SU-DHL-6 (cell line): ENCODE data around the gene HPS4.

Source experiments
- H2AFZ ChIP-seq: fragments of 200-600 bp; sonication (generic); 2 replicates; pipeline ENCODE4 v1.6.1; 2014; ENCODE audit warnings: low read depth, mild to moderate bottlenecking, moderate library complexity, mixed read lengths, antibody characterized with exemption, low read length; ENCODE audit not compliant: severe bottlenecking
- H3F3A ChIP-seq: fragments of 200-600 bp; shearing (Covaris generic); 2 replicates; pipeline ENCODE4 v1.6.0; 2016; ENCODE audit warnings: antibody characterized with exemption, mild to moderate bottlenecking; ENCODE audit not compliant: insufficient read depth
- H3K27ac ChIP-seq: fragments of 200-600 bp; sonication (generic); 2 replicates; pipeline ENCODE4 v1.5.1; 2016; ENCODE audit warnings: low read depth, mild to moderate bottlenecking, low read length, moderate library complexity, mixed read lengths
- H3K27me3 ChIP-seq: fragments of 200-600 bp; sonication (generic), shearing (Covaris generic); 2 replicates; pipeline ENCODE4 v1.6.0; 2014; ENCODE audit warnings: mild to moderate bottlenecking, low read length
- H3K36me3 ChIP-seq: fragments of 200-600 bp; sonication (generic); 2 replicates; pipeline ENCODE4 v1.6.1; 2014; ENCODE audit warnings: mild to moderate bottlenecking, low read length, mixed read lengths
- H3K4me2 ChIP-seq: fragments of 300-600, 200-600 bp; shearing (Covaris generic), sonication (generic); 2 replicates; pipeline ENCODE4 v1.6.0; 2014; ENCODE audit warnings: low read length, low read depth, mild to moderate bottlenecking; ENCODE audit not compliant: poor library complexity, severe bottlenecking
- H3K4me3 ChIP-seq: fragments of 200-600 bp; sonication (generic); 2 replicates; pipeline ENCODE4 v1.5.1; 2014; ENCODE audit warnings: antibody characterized with exemption, low read length, mild to moderate bottlenecking, mixed read lengths; ENCODE audit not compliant: insufficient read depth, poor library complexity, severe bottlenecking
- H3K79me2 ChIP-seq: fragments of 200-600 bp; sonication (generic); 2 replicates; pipeline ENCODE4 v1.6.1; 2014; ENCODE audit warnings: mild to moderate bottlenecking, low read length, moderate library complexity; ENCODE audit not compliant: insufficient read depth
- H3K9ac ChIP-seq: fragments of 200-600 bp; sonication (generic); 2 replicates; pipeline ENCODE4 v1.7.0; 2014; ENCODE audit warnings: mild to moderate bottlenecking, low read length
- H3K9me2 ChIP-seq: fragments of 200-600 bp; sonication (generic); replicated peaks from 2 replicates; pipeline ENCODE4 v1.6.1; 2014; ENCODE audit warnings: low read length; ENCODE audit not compliant: insufficient read depth
- H3K9me3 ChIP-seq: fragments of 200-600 bp; sonication (generic); 2 replicates; pipeline ENCODE4 v1.6.1; 2014; ENCODE audit warnings: low read length, mixed read lengths; ENCODE audit not compliant: insufficient read depth
- H4K20me1 ChIP-seq: fragments of 200-600 bp; sonication (generic); 2 replicates; pipeline ENCODE4 v1.6.1; 2014; ENCODE audit warnings: low read depth, mild to moderate bottlenecking, antibody characterized with exemption, low read length, moderate library complexity, mixed read lengths
- EZH2phosphoT487 ChIP-seq: fragments of 200-600 bp; sonication (generic), shearing (Covaris generic); conservative IDR thresholded peaks from 2 replicates; pipeline ENCODE4 v1.6.1; 2018; ENCODE audit warnings: mild to moderate bottlenecking, antibody characterized with exemption, low read length, moderate library complexity, mixed read lengths
- TF ChIP-seq, protein P1 (sequence below): fragments of 200-600 bp; sonication (generic); IDR thresholded peaks from one replicate; pipeline ENCODE4 v1.5.1; 2017; ENCODE audit warnings: antibody characterized with exemption, mild to moderate bottlenecking, low read length, moderate library complexity; ENCODE audit not compliant: insufficient read depth, poor library complexity, severe bottlenecking

The HPS4 gene

GRCh38 chr22:26480611-26480932 lies 3.0 kb downstream of the HPS4 start:
- TF ChIP-seq EZH2phosphoT487 = no peak
- TF ChIP-seq, protein P1, sequence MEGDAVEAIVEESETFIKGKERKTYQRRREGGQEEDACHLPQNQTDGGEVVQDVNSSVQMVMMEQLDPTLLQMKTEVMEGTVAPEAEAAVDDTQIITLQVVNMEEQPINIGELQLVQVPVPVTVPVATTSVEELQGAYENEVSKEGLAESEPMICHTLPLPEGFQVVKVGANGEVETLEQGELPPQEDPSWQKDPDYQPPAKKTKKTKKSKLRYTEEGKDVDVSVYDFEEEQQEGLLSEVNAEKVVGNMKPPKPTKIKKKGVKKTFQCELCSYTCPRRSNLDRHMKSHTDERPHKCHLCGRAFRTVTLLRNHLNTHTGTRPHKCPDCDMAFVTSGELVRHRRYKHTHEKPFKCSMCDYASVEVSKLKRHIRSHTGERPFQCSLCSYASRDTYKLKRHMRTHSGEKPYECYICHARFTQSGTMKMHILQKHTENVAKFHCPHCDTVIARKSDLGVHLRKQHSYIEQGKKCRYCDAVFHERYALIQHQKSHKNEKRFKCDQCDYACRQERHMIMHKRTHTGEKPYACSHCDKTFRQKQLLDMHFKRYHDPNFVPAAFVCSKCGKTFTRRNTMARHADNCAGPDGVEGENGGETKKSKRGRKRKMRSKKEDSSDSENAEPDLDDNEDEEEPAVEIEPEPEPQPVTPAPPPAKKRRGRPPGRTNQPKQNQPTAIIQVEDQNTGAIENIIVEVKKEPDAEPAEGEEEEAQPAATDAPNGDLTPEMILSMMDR = no peak
- H3K9me2 ChIP-seq = no peaks in the 10 kb centered on the region
- H3K9ac ChIP-seq = peak overlapping the region; percentile 83
- H3K27ac ChIP-seq = peak overlapping the region; percentile 89
- peak overlapping the region; percentile 82 for H3K4me3 ChIP-seq
- H3K36me3 ChIP-seq = no peaks in the 10 kb centered on the region; the same call in 1 of the 2 replicates
- H3K27me3 ChIP-seq = no peaks in the 10 kb centered on the region
- H3K9me3 ChIP-seq = no peaks in the 10 kb centered on the region
- no peak overlapping the region for H2AFZ ChIP-seq
- no peaks in the 10 kb centered on the region for H4K20me1 ChIP-seq
- H3K79me2 ChIP-seq = peaks cover 56% of the 10 kb centered on the region
- H3F3A ChIP-seq = peaks cover 27% of the 10 kb centered on the region
- H3K4me2 ChIP-seq = peak overlapping the region; percentile 98

DNA sequence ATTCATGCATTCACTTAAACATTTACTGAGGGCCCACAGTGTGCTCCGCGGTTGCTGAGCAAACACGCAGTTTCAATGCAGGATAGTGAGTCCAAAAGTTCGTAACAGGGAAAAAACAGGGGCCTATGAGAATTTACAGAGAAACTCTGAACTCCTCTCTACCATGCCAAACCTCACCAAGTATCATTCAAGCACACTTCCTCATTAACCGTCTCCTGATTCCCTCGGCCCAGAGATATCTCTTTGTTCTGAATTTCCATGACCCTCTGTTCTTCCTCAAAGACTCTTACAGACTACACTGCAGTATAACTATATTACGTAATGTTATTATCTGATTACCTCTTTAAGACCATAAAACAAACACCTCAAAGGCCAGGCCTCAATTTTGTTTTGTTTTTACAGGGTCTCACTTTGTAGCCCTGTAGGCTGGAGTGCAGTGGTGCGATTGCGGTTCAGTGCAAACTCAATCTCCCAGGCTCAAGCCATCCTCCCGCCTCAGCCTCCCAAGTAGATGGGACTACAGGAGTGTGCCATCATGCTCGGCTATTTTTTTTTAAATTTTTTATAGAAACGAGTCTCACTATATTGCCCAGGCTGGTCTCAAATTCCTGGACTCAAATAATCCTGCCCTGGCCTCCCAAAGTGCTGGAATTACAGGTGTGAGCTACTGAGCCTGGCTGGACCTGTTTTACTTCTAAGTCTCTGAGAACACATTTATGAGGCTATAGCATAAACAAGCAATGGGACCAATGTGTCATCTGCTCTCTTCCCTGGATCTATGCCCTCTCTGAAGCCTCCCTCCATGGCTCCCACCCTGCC lies 3.6 kb downstream of the HPS4 start:
- no peaks in the 10 kb centered on the region for H4K20me1 ChIP-seq
- peak overlapping the region; percentile 98 for H3K4me2 ChIP-seq
- no peaks in the 10 kb centered on the region; the same call in 1 of the 2 replicates for H3K36me3 ChIP-seq
- H3F3A ChIP-seq = peaks cover 27% of the 10 kb centered on the region
- H2AFZ ChIP-seq = peak overlapping the region; percentile 60
- H3K27me3 ChIP-seq = no peaks in the 10 kb centered on the region
- no peaks in the 10 kb centered on the region for H3K9me3 ChIP-seq
- H3K4me3 ChIP-seq = peak overlapping the region; percentile 82
- H3K79me2 ChIP-seq = peaks cover 50% of the 10 kb centered on the region
- peak overlapping the region; percentile 89 for H3K27ac ChIP-seq
- peak overlapping the region; percentile 83 for H3K9ac ChIP-seq
- no peaks in the 10 kb centered on the region for H3K9me2 ChIP-seq
- TF ChIP-seq EZH2phosphoT487 = no peak

GRCh38 chr22:26479043-26479791 lies 4.4 kb downstream of the HPS4 start:
- Histone ChIP-seq H3K9ac (peak overlapping the region; percentile 83), H3K4me2 (peak overlapping the region; percentile 98), H3K79me2 (peaks cover 43% of the 10 kb centered on the region), H3F3A (peaks cover 27% of the 10 kb centered on the region), H3K9me3 (no peaks in the 10 kb centered on the region), H3K4me3 (peak overlapping the region; percentile 82), H3K27me3 (no peaks in the 10 kb centered on the region), H3K27ac (peak overlapping the region; percentile 89), H3K9me2 (no peaks in the 10 kb centered on the region), H4K20me1 (no peaks in the 10 kb centered on the region), H2AFZ (peak overlapping the region; percentile 60), H3K36me3 (no peaks in the 10 kb centered on the region; the same call in 1 of the 2 replicates)
- TF ChIP-seq, protein P1 = no peak
- no peak for TF ChIP-seq EZH2phosphoT487
